GM21737 (cell line): ENCODE measurements around the gene GTPBP6.
"Not testable (repeated sequence)": the region's sequence is repeated elsewhere in the genome, so short reads cannot be mapped to it uniquely, and the experiment has no call there.

ENCODE experiments used
- ATAC-seq: cut with Tn5 transposase; IDR thresholded peaks from one replicate; pipeline ENCODE4 v1.9.1; 2021; ENCODE audit warnings: mild to moderate bottlenecking, moderate library complexity; ENCODE audit not compliant: unreplicated experiment

The GTPBP6 gene

GRCh38 chrX:352582-353314 lies 34.2 kb upstream of the GTPBP6 start:
- no peak for ATAC-seq

- ATAC-seq: no peak
Measured at GRCh38 chrX:352181-352580, 33.6 kb upstream of the GTPBP6 start.

DNA sequence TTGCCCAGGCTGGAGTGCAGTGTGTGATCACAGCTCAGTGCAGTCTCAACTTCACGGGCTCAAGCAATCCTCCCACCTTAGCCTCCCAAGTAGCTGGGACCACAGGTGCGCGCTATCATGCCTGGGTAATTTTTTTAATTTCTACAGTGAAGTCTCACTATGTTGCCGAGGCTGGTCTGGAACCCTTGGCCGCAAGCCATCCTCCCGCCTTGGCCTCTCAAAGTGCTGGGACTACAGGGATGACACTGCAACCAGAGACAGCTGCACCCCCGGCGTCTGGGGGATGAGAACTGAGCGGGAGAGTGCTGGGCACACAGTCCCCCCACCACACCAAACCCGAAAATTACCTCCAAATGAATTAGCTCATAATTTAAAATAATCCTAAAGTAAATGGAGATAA lies 33.1 kb upstream of the GTPBP6 start:
- no peak for ATAC-seq

- ATAC-seq: not testable (repeated sequence)
Measured at GRCh38 chrX:351324-351641, 32.7 kb upstream of the GTPBP6 start.

DNA sequence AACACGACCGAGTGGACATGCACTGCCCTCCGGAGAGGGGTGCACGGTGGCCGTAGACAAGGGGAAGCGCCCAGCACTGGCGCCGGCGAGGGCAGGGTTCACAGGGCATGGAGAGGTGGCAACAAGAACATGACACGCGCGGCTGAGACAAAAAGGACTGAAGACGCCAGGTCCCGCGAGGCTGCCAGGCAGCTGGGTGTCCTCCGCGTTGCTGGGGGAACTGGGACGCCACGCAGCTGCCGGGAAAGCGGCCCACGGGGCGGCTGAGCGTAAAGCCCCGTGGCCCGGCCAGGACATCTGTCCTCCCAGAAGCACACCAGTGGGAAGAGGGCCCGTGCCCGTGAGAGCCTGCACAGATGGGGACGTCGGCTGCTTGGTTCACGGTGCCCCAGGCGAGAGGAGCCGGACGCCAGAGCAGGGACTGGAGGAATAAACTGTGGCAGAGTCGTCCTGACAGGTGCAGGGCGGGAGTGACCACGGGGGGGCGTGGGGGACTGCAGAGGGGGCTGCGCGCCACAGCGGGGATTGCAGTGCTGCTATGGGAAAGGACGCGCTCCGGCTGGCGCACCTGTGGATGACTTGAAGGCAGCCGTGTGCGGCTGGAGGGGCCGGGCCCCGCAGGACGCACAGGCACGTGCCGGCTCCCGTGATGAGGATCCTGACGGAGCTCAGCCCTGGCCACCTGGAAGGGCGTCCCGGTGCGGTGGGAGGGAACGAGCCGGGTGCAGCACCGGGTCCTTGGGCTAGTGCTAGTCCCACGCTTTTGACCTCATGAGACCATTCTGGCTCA lies 32.1 kb upstream of the GTPBP6 start:
- ATAC-seq: no peak

GRCh38 chrX:350148-350533 lies 31.5 kb upstream of the GTPBP6 start:
- no peak for ATAC-seq

GRCh38 chrX:349702-350101 lies 31.1 kb upstream of the GTPBP6 start:
- ATAC-seq: no peak

GRCh38 chrX:349196-349595 lies 30.6 kb upstream of the GTPBP6 start:
- ATAC-seq: no peak

- no peak for ATAC-seq
Measured at GRCh38 chrX:348461-349117, 30.0 kb upstream of the GTPBP6 start.

- no peak for ATAC-seq
Measured at GRCh38 chrX:347351-348117, 28.9 kb upstream of the GTPBP6 start.

GRCh38 chrX:346034-346813 lies 27.6 kb upstream of the GTPBP6 start:
- no peak for ATAC-seq

GRCh38 chrX:345020-345925 lies 26.7 kb upstream of the GTPBP6 start:
- ATAC-seq: no peak

GRCh38 chrX:344371-344901 lies 25.8 kb upstream of the GTPBP6 start:
- no peak for ATAC-seq

GRCh38 chrX:341541-342101 lies 23.0 kb upstream of the GTPBP6 start:
- no peak for ATAC-seq

DNA sequence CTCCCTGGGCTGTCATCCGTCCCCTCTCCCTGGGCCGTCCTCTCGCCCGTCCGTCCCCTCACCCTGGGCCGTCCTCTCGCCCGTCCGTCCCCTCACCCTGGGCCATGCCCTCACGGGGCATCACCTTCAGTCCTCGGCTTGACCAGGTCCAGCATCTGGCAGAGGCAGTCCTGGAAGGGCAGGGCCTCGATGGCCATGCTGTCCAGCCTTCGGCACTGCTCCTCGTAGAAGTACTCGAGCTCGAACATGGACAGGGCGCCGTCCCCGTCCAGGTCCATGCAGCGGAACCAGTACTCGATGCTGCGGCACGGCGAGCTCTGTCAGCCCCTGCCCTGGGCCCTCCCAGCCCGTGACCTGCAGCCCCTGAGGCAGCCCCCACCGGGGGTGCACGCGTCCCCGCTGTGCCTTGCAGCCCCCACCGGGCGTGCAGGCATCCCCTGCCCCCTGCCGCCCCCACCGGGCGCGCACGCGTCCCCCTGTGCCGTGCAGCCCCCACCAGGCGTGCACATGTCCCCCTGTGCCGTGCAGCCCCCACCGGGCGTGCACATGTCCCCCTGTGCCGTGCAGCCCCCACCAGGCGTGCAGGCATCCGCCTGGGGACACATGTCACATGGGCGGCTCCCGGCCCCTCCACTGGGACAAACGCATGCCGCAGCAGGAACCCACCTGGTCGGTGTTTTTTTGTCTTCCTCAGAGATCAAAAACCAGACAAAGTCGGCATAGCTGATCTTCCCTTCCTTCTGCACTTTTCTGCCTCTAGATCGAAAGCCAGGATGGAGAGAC lies 22.2 kb upstream of the GTPBP6 start:
- ATAC-seq: no peak

GRCh38 chrX:340121-340520 lies 21.5 kb upstream of the GTPBP6 start:
- no peak for ATAC-seq

GRCh38 chrX:338836-339400 lies 20.3 kb upstream of the GTPBP6 start:
- no peak for ATAC-seq
